Bronchial epithelial cell (primary cell): Measurements from ENCODE around the gene DOCK1. TPM values are rescaled to one million over a fixed set of nuclear protein-coding genes. Genes with fewer than 3 reads are reported as not detected.

Experiments used
- DNase-seq: peaks from one replicate; pipeline ENCODE4 v3.0.0-alpha.2; 2010; ENCODE audit warnings: low read depth
- FAIRE-seq: peaks from 2 replicates; lab custom pipeline; 2011; peaks lifted over from hg19 to GRCh38; lab: Jason Lieb, UNC
- H3K27me3 ChIP-seq: 2 replicates; pipeline ENCODE4 v1.5.1; 2011; ENCODE audit warnings: low read length; ENCODE audit not compliant: control insufficient read depth, insufficient read depth
- H3K36me3 ChIP-seq: 2 replicates; pipeline ENCODE4 v1.5.1; 2011; ENCODE audit warnings: low read length; ENCODE audit not compliant: control insufficient read depth, insufficient read depth
- H3K4me3 ChIP-seq: 2 replicates; pipeline ENCODE4 v1.5.1; 2011; ENCODE audit warnings: mild to moderate bottlenecking, low read depth, low read length, control low read depth
- CTCF ChIP-seq: IDR thresholded peaks from 2 replicates; pipeline ENCODE4 v1.5.1; 2011; ENCODE audit warnings: mild to moderate bottlenecking, moderate library complexity, low read length, control low read depth, inconsistent platforms; ENCODE audit not compliant: insufficient read depth, severe bottlenecking
- total RNA-seq: library from RNA; depleted of rRNA; stranded (reverse); fragments of >200 nt; gene quantifications from 2 replicates; pipeline ENCODE4 v1.2.1, GENCODE V29; 2014

The DOCK1 gene
- total RNA-seq, 1 donor from 2014 or later = 173 TPM

GRCh38 chr10:126953886-126954285, 48.7 kb downstream of the DOCK1 start:
- DNase-seq (no peak), FAIRE-seq (no peak)
- Histone ChIP-seq H3K4me3 (no peak overlapping the region), H3K36me3 (peaks cover 2% of the 10 kb centered on the region), H3K27me3 (no peaks in the 10 kb centered on the region)
- TF ChIP-seq CTCF = no peak

GRCh38 chr10:126955396-126955795, 50.2 kb downstream of the DOCK1 start:
- no peak for TF ChIP-seq CTCF
- no peak overlapping the region for H3K4me3 ChIP-seq
- DNase-seq (no peak), FAIRE-seq (no peak)
- peaks cover 2% of the 10 kb centered on the region for H3K36me3 ChIP-seq
- no peaks in the 10 kb centered on the region for H3K27me3 ChIP-seq

- no peak for DNase-seq
- Histone ChIP-seq H3K4me3 (no peak overlapping the region), H3K36me3 (peaks cover 2% of the 10 kb centered on the region), H3K27me3 (no peaks in the 10 kb centered on the region)
- no peak for FAIRE-seq
- no peak for TF ChIP-seq CTCF
These were observed 50.9 kb downstream of the DOCK1 start for GRCh38 chr10:126955934-126956711.

- DNase-seq (no peak), FAIRE-seq (no peak)
- Histone ChIP-seq H3K36me3 (peaks cover 2% of the 10 kb centered on the region), H3K4me3 (no peak overlapping the region), H3K27me3 (no peaks in the 10 kb centered on the region)
- TF ChIP-seq CTCF = no peak
These were observed 51.5 kb downstream of the DOCK1 start for GRCh38 chr10:126956712-126957108.

GRCh38 chr10:126957111-126957510, 51.9 kb downstream of the DOCK1 start:
- DNase-seq (no peak), FAIRE-seq (no peak)
- H3K36me3 ChIP-seq = peaks cover 2% of the 10 kb centered on the region

More at GRCh38 chr10:126957111-126957510, 51.9 kb downstream of the DOCK1 start:
- TF ChIP-seq CTCF = no peak
- no peaks in the 10 kb centered on the region for H3K27me3 ChIP-seq
- no peak overlapping the region for H3K4me3 ChIP-seq
